H1 (cell line): ENCODE measurements around the gene ARHGEF16. TPM values are rescaled to one million over a fixed set of nuclear protein-coding genes. Genes with fewer than 3 reads are reported as not detected.

Source experiments
- CTCF ChIA-PET: fragments of 300-600 bp; sonication (Branson Sonifier 250); formaldehyde crosslinking; loops from one replicate; lab custom pipeline; 2021; ENCODE audit not compliant: partially characterized antibody; lab: Charles Lee
- POLR2A ChIA-PET: fragments of 300-600 bp; sonication (Branson Sonifier 250); formaldehyde crosslinking; loops from one replicate; lab custom pipeline; 2021; ENCODE audit warnings: inconsistent platforms; ENCODE audit not compliant: partially characterized antibody; lab: Charles Lee
- DNase-seq, 2 experiments: peaks; one replicate each; pipeline versions ENCODE4 v3.0.0 to v3.0.0-alpha.2; 2010 to 2022; ENCODE audit warnings: low spot score in 2 of 2, low read depth in 1 of 2, mixed read lengths in 1 of 2
- FAIRE-seq: peaks from 2 replicates; lab custom pipeline; 2011; peaks lifted over from hg19 to GRCh38; lab: Jason Lieb, UNC
- H2AFZ ChIP-seq: 2 replicates; pipeline ENCODE4 v1.8.1; 2012; ENCODE audit warnings: low read length, inconsistent platforms
- H2AK5ac ChIP-seq: 2 replicates; pipeline ENCODE4 v1.6.1; 2013; ENCODE audit warnings: low read depth, low read length
- H2BK120ac ChIP-seq: replicated peaks from 2 replicates; pipeline ENCODE3; 2013; ENCODE audit warnings: low read depth, low read length, inconsistent platforms
- H2BK12ac ChIP-seq: 2 replicates; pipeline ENCODE4 v1.6.1; 2013; ENCODE audit warnings: low read depth, low read length
- H2BK15ac ChIP-seq: 2 replicates; pipeline ENCODE4 v1.6.1; 2013; ENCODE audit warnings: low read length
- H2BK20ac ChIP-seq: 2 replicates; pipeline ENCODE4 v1.6.1; 2013; ENCODE audit warnings: low read length
- H2BK5ac ChIP-seq: 2 replicates; pipeline ENCODE4 v1.6.1; 2013; ENCODE audit warnings: low read depth, low read length
- H3K14ac ChIP-seq: 2 replicates; pipeline ENCODE4 v1.6.1; 2013; ENCODE audit warnings: inconsistent platforms; ENCODE audit not compliant: insufficient read length
- H3K18ac ChIP-seq: 2 replicates; pipeline ENCODE4 v1.6.1; 2013; ENCODE audit warnings: low read length; ENCODE audit errors: extremely low read depth
- H3K23ac ChIP-seq: 2 replicates; pipeline ENCODE4 v1.6.1; 2013; ENCODE audit warnings: inconsistent platforms; ENCODE audit not compliant: insufficient read length
- H3K23me2 ChIP-seq: 2 replicates; pipeline ENCODE4 v1.6.1; 2013; ENCODE audit warnings: low read depth, low read length
- H3K27ac ChIP-seq: 2 replicates; pipeline ENCODE4 v1.6.1; 2011; ENCODE audit warnings: low read depth, low read length, inconsistent platforms
- H3K27me3 ChIP-seq, 4 experiments: replicated peaks in 1 of 4; 1 replicate in 1 of 4; 2 replicates in 3 of 4; pipeline versions ENCODE4 v1.6.1 to v1.8.1; 2011 to 2013; ENCODE audit warnings: low read length in 3 of 4, mild to moderate bottlenecking in 3 of 4, inconsistent platforms in 2 of 4, mixed read lengths in 2 of 4, moderate library complexity in 1 of 4; ENCODE audit not compliant: control insufficient read depth in 3 of 4, insufficient read depth in 3 of 4; ENCODE audit errors: extremely low read depth in 1 of 4
- H3K36me3 ChIP-seq, 4 experiments: 2 replicates each; pipeline versions ENCODE4 v1.6.1 to v1.8.1; 2011 to 2013; ENCODE audit warnings: mild to moderate bottlenecking in 4 of 4, low read length in 3 of 4, moderate library complexity in 2 of 4, control low read depth in 1 of 4, inconsistent platforms in 1 of 4; ENCODE audit not compliant: insufficient read depth in 4 of 4, control insufficient read depth in 2 of 4
- H3K4ac ChIP-seq: replicated peaks from 2 replicates; pipeline ENCODE3; 2013; ENCODE audit warnings: low read length, low read depth, mixed read lengths, inconsistent platforms; ENCODE audit not compliant: insufficient read length
- H3K4me1 ChIP-seq, 4 experiments: replicated peaks in 1 of 4; 1 replicate in 1 of 4; 2 replicates in 3 of 4; pipeline versions ENCODE4 v1.6.1 to v1.8.1; 2011 to 2013; ENCODE audit warnings: low read length in 3 of 4, inconsistent platforms in 2 of 4, mixed read lengths in 1 of 4; ENCODE audit not compliant: insufficient read depth in 4 of 4, control insufficient read depth in 3 of 4
- H3K4me2 ChIP-seq, 2 experiments: 2 replicates each; pipeline versions ENCODE4 v1.6.1 to v1.8.1; 2011 to 2013; ENCODE audit warnings: low read depth in 2 of 2, low read length in 2 of 2, control low read depth in 1 of 2, inconsistent platforms in 1 of 2, mild to moderate bottlenecking in 1 of 2; ENCODE audit not compliant: insufficient read depth in 1 of 2
- H3K4me3 ChIP-seq, 4 experiments: fragments of 200-600, 300-600 bp in 1 of 4; sonication (generic), shearing (Covaris generic), sonication (Bioruptor Twin) in 1 of 4; 2 replicates each; pipeline versions ENCODE4 v1.5.1 to v1.8.1; 2011 to 2016; ENCODE audit warnings: low read length in 4 of 4, low read depth in 3 of 4, control low read depth in 2 of 4, inconsistent platforms in 2 of 4, mild to moderate bottlenecking in 2 of 4, mixed read lengths in 1 of 4, moderate library complexity in 1 of 4; ENCODE audit not compliant: insufficient read depth in 2 of 4; ENCODE audit errors: extremely low read depth in 1 of 4
- H3K56ac ChIP-seq: replicated peaks from 2 replicates; pipeline ENCODE3; 2013; ENCODE audit warnings: low read depth, mild to moderate bottlenecking, mixed read lengths, low read length, inconsistent platforms; ENCODE audit not compliant: insufficient read length
- H3K79me1 ChIP-seq: 2 replicates; pipeline ENCODE4 v1.6.1; 2013; ENCODE audit warnings: low read depth, low read length, control low read depth
- H3K79me2 ChIP-seq, 2 experiments: 2 replicates each; pipeline versions ENCODE4 v1.6.1 to v1.8.1; 2012 to 2013; ENCODE audit warnings: low read length in 2 of 2, mild to moderate bottlenecking in 2 of 2, inconsistent platforms in 1 of 2; ENCODE audit not compliant: insufficient read depth in 2 of 2, control insufficient read depth in 1 of 2
- H3K9ac ChIP-seq, 4 experiments: replicated peaks in 1 of 4; 1 replicate in 1 of 4; 2 replicates in 3 of 4; pipeline versions ENCODE4 v1.6.1 to v1.8.1; 2011 to 2013; ENCODE audit warnings: low read depth in 3 of 4, low read length in 3 of 4, control low read depth in 2 of 4, mild to moderate bottlenecking in 2 of 4, moderate library complexity in 2 of 4, inconsistent platforms in 1 of 4; ENCODE audit errors: extremely low read depth in 1 of 4
- H3K9me3 ChIP-seq, 2 experiments: 2 replicates each; pipeline versions ENCODE4 v1.6.1 to v1.8.1; 2012 to 2013; ENCODE audit warnings: mild to moderate bottlenecking in 2 of 2, moderate library complexity in 2 of 2, control low read depth in 1 of 2, inconsistent platforms in 1 of 2, low read depth in 1 of 2, low read length in 1 of 2, mixed read lengths in 1 of 2; ENCODE audit not compliant: insufficient read depth in 2 of 2
- H4K20me1 ChIP-seq, 2 experiments: replicated peaks in 1 of 2; 2 replicates each; pipeline versions ENCODE3 to v1.8.1; 2011 to 2013; ENCODE audit warnings: inconsistent platforms in 2 of 2, low read length in 2 of 2, mild to moderate bottlenecking in 1 of 2; ENCODE audit not compliant: insufficient read depth in 2 of 2, control insufficient read depth in 1 of 2
- H4K5ac ChIP-seq: 2 replicates; pipeline ENCODE4 v1.6.1; 2013; ENCODE audit warnings: low read length, low read depth, mixed read lengths, inconsistent platforms; ENCODE audit not compliant: insufficient read length
- H4K8ac ChIP-seq: 2 replicates; pipeline ENCODE4 v1.8.0; 2013; ENCODE audit warnings: mild to moderate bottlenecking, moderate library complexity, low read length, inconsistent platforms; ENCODE audit not compliant: insufficient read depth; ENCODE audit errors: extremely low read depth
- H4K91ac ChIP-seq: replicated peaks from 2 replicates; pipeline ENCODE3; 2013; ENCODE audit warnings: low read length, mixed read lengths, inconsistent platforms; ENCODE audit not compliant: insufficient read length
- CHD1 ChIP-seq: IDR thresholded peaks from 2 replicates; pipeline ENCODE4 v1.6.1; 2012; ENCODE audit warnings: low read depth, low read length, improper control_type of control experiment
- EP300 ChIP-seq, 2 experiments: IDR thresholded peaks; 1 replicate in 1 of 2; 2 replicates in 1 of 2; pipeline ENCODE4 v1.6.1; 2011 to 2012; ENCODE audit warnings: low read depth in 2 of 2, low read length in 2 of 2, mild to moderate bottlenecking in 2 of 2, borderline replicate concordance in 1 of 2, inconsistent platforms in 1 of 2, moderate library complexity in 1 of 2
- FOSL1 ChIP-seq: IDR thresholded peaks from 2 replicates; pipeline ENCODE4 v1.6.1; 2011; ENCODE audit warnings: mild to moderate bottlenecking, low read depth, low read length, moderate library complexity; ENCODE audit not compliant: insufficient read depth
- KDM5A ChIP-seq: fragments of 200-600 bp; IDR thresholded peaks from 2 replicates; pipeline ENCODE4 v1.7.1; 2012; ENCODE audit warnings: mild to moderate bottlenecking, low read length, inconsistent platforms, mixed read lengths
- SIX5 ChIP-seq: IDR thresholded peaks from 2 replicates; pipeline ENCODE4 v1.6.1; 2011; ENCODE audit warnings: mild to moderate bottlenecking, low read depth, low read length
- SP4 ChIP-seq: IDR thresholded peaks from 2 replicates; pipeline ENCODE4 v1.6.1; 2012; ENCODE audit warnings: low read length, inconsistent platforms
- whole genome bisulfite sequencing, 2 experiments: shearing (Covaris generic) in 1 of 2; methylation state at CpG; one replicate each; pipeline versions ENCODE4 v1.1.6 to v1.1.7; 2013 to 2015; ENCODE audit warnings: low lambda C conversion rate in 2 of 2, mixed read lengths in 2 of 2, inconsistent platforms in 1 of 2, low coverage in 1 of 2, missing lambda C conversion rate in 1 of 2; ENCODE audit not compliant: insufficient replicate concordance in 2 of 2, insufficient coverage in 1 of 2, insufficient read length in 1 of 2; ENCODE audit errors: extremely low coverage in 1 of 2, missing lambda C conversion rate in 1 of 2; 5-methylcytosine and 5-hydroxymethylcytosine counted together
- polyA plus RNA-seq, 7 experiments: library from polyadenylated mRNA; depleted of rRNA in 3 of 7; stranded (reverse) in 5 of 7; unstranded in 2 of 7; fragments of >200 nt in 5 of 7; fragments of 200-250 nt in 2 of 7; gene quantifications; 1 replicate in 5 of 7; 2 replicates in 1 of 7; 4 replicates in 1 of 7; pipeline versions ENCODE4 v1.2.1 to v1.2.3, GENCODE V29; 2011 to 2013; ENCODE audit warnings: missing spikeins in 2 of 7, mixed read lengths in 2 of 7
- total RNA-seq: library from RNA; stranded (reverse); fragmentation: NEBNext Ultra II Directional; extraction: Animal tissue kit (Norgen Biotek cat#: 25700); gene quantifications from 2 replicates; pipeline ENCODE4 v1.2.1, GENCODE V29; 2021

Gene ARHGEF16
- total and polyA plus RNA-seq, 2 of the 8 experiments (the other 6 are each of a cell fraction or from before 2014, with no cell fraction given) = 18.3 to 20.7 TPM

DNA sequence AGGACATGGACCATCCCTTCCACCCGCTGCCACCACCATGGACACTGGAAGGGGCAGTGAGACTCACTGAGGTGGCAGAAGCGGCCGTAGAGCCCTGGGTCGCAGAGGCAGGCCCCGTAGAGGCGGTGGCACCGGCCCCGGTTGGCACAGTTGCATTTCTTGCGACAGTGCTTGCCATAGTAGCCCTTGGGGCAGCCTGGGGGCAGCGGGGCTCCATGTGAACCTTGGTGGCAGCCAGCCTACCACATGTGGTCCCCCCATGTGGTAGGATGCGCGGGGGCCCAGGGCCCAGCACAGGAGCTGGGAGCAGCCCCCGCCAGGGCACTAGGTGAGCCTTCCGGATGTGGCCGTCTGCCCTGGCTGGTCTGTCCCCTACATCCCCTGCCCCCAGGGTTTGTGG is 51.6 kb downstream of the ARHGEF16 start:
- no peak overlapping the region for H4K91ac ChIP-seq
- no peak overlapping the region for H2AK5ac ChIP-seq
- H2BK12ac ChIP-seq = no peak overlapping the region
- FAIRE-seq = no peak
- H2BK20ac ChIP-seq = no peak overlapping the region
- no peak overlapping the region for H3K56ac ChIP-seq
- no peak overlapping the region for H3K4me2 ChIP-seq
- no peak overlapping the region for H2BK15ac ChIP-seq
- H4K5ac ChIP-seq = no peak overlapping the region
- H3K18ac ChIP-seq = no peak overlapping the region
- no peak overlapping the region for H2AFZ ChIP-seq
- H4K8ac ChIP-seq = peak overlapping the region; percentile 68; the same call in 1 of the 2 replicates
- H3K14ac ChIP-seq = no peak overlapping the region
- no peak overlapping the region for H3K23ac ChIP-seq
- H3K23me2 ChIP-seq = no peaks in the 10 kb centered on the region
- H3K9ac ChIP-seq = no peak overlapping the region
- H3K9me3 ChIP-seq = no peaks in the 10 kb centered on the region
- H3K79me1 ChIP-seq = no peaks in the 10 kb centered on the region; the same call in 1 of the 2 replicates
- H3K4me1 ChIP-seq = no peaks in the 10 kb centered on the region
- H3K4ac ChIP-seq = no peak overlapping the region
- H2BK5ac ChIP-seq = no peak overlapping the region
- no peak overlapping the region for H2BK120ac ChIP-seq
- H3K36me3 ChIP-seq = no peaks in the 10 kb centered on the region
- CTCF ChIA-PET = interaction anchor here (1.3 to 4.6 kb wide), 5 partner anchors 13 to 59 kb away, joined by 4 to 29 read pairs (median 9); no protein-coding TSS in a partner anchor
- H4K20me1 ChIP-seq = peaks cover 0 to 25% of the 10 kb centered on the region in 2 experiments
- TF ChIP-seq SP4 (no peak), KDM5A (no peak), SIX5 (no peak), FOSL1 (no peak), EP300 (IDR thresholded peaks at IDR 0.05; ENCODE audit: borderline replicate concordance in 1 of 2, low read depth in 2 of 2, low read length in 2 of 2) (no peak), CHD1 (no peak)
- TF ChIP-seq, all 59 proteins: peak for 0
- POLR2A ChIA-PET = no interaction called here
- 90% methylated on average over 15 of the region's 15 CpGs; no CpG with 5 or more reads in 1 of the 2 experiments for WGBS, 2 experiments
- no peaks in the 10 kb centered on the region for H3K79me2 ChIP-seq
- no peak overlapping the region for H3K27ac ChIP-seq
- H3K4me3 ChIP-seq = no peak overlapping the region
- no peak for DNase-seq
- no peaks in the 10 kb centered on the region for H3K27me3 ChIP-seq
